GDM1 (cell line): ENCODE measurements around the gene ACBD4.
A peak's percentile ranks its signal among the peaks of the same experiment; 100 is the strongest.
"Not testable (repeated sequence)": the region's sequence is repeated elsewhere in the genome, so short reads cannot be mapped to it uniquely, and the experiment has no call there.

Experiments
- DNase-seq: peaks from one replicate; lab custom pipeline; 2025; lab: John Stamatoyannopoulos, UW

Gene ACBD4

DNA sequence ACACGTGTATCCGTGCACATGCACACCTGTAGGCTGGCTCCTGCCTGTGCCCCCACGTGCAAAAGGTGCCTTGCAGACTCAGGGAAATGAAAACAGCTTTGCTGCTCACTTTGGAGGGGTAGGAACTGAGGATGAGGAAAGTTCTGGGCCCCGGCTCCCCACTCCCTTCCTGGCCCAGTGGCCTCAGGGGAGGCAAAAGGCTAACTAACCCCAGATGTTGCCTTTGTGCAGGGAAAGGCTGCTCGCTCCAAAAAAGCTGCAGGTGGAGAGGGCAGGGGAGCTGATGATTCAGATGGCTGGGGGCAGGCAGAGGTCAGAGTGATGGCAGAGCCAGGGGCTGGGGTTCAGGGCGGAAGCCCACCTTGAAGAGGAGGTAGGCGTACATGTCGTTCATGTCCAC lies 15.5 kb upstream of the ACBD4 start:
- DNase-seq: no peak

DNA sequence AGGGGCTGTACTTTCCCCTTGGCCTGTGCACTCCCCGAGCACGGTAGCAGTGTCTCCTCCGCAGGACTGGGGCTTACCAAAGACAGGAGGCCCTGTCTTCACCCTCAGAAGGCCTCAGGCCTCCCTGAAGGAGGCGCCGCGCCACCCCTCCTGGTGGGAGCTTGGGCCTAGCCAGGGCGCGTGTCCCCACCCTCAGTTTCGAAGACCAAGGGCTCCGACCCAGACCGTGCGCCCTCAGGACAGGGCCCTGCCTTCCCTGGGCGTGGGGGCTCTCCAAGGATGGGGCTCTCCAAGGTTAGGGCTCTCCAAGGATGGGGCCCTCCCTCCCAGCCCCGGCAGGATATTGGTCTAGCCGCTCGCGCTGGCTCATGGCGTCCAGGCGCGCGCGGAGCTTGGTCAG lies 14.9 kb upstream of the ACBD4 start:
- DNase-seq: no peak

- DNase-seq: no peak
Observed at GRCh38 chr17:45121055-45121454, 14.4 kb upstream of the ACBD4 start.

- DNase-seq: no peak
Observed at GRCh38 chr17:45123076-45123770, 12.3 kb upstream of the ACBD4 start.

DNA sequence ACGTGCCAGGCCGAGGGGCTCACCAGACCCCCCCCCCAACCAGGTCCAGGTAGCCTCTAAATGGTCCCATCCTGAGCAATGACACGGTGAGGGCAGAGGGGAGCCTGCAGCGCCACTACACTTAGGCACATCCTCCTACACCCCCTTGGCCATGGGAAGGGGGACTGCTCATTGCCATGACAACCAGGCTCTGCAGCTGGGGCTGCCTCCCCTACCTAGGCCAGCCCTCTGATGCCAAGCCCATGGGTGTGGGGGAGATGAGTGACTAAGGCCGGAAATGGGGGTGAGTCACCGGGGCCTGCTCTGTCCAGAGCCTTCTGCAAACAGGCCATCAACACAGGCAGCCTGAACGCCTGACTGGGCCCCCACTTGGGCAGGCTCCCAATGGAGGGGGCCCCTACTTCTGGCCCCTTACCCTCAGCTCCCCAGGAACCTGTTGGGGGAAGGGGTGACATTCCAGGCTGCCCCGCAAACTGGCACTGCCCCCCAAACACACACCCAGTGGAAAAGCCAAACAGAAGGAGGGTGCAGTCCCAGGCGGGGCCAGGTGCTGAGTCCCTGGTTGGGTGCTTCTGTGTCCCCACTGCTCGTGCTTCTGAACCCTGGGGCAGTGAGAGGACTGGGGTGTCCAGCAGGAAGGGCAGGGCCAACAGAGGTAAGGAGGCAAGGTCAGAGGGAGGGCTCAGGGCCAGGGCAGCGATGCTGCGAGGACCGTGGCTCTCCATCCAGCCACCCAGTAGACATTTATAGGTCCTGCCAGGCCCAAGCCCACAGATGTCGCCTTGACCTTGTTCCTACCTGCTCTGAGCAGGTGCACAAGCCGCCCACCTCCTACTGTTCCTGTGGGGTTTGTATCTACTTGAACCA lies 11.3 kb upstream of the ACBD4 start:
- DNase-seq: peak; percentile 78

GRCh38 chr17:45124797-45125122 lies 10.7 kb upstream of the ACBD4 start:
- not testable (repeated sequence) for DNase-seq

DNA sequence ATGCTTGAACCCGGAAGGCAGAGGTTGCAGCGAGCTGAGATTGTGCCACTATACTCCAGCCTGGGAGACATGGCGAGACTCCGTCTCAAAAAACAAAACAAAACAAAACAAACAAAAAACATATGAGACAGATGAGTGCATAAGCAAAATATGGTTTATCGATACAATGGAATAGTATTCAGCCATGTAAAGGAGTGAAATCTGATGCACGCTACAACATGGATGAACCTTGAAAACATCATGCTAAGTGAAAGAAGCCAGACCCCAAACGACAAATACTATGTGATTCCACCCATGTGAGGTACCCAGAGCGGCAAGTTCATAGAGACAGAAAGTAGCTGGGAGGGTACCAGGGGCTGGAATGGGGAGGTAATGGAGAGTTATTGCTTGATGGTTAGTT lies 10.0 kb upstream of the ACBD4 start:
- no peak for DNase-seq

GRCh38 chr17:45127207-45127547 lies 8.3 kb upstream of the ACBD4 start:
- DNase-seq: no peak

- peak; percentile 25 for DNase-seq
Observed at GRCh38 chr17:45127548-45128300, 7.8 kb upstream of the ACBD4 start.

DNA sequence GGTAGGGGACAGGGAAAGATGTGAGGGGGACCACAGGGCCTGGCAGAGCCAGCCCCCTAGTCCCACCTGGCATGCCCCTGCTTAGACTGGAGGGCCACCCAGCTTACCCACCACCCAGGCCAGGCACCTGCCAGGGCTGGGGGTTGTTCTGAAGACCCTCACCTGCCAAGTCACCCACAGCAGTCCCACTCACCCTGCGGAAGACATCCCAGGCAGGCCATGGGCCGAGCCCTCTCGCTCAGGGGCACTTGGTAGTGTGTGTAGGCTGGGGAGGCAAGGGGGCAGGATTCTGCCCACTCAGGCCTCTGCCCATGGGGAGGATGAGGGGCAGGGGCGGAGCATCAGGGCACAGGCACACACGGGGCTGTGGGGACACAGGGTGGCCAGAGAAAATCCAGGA lies 7.2 kb upstream of the ACBD4 start:
- no peak for DNase-seq

GRCh38 chr17:45128989-45129388 lies 6.5 kb upstream of the ACBD4 start:
- no peak for DNase-seq

GRCh38 chr17:45129426-45129939 lies 6.0 kb upstream of the ACBD4 start:
- DNase-seq: no peak

DNA sequence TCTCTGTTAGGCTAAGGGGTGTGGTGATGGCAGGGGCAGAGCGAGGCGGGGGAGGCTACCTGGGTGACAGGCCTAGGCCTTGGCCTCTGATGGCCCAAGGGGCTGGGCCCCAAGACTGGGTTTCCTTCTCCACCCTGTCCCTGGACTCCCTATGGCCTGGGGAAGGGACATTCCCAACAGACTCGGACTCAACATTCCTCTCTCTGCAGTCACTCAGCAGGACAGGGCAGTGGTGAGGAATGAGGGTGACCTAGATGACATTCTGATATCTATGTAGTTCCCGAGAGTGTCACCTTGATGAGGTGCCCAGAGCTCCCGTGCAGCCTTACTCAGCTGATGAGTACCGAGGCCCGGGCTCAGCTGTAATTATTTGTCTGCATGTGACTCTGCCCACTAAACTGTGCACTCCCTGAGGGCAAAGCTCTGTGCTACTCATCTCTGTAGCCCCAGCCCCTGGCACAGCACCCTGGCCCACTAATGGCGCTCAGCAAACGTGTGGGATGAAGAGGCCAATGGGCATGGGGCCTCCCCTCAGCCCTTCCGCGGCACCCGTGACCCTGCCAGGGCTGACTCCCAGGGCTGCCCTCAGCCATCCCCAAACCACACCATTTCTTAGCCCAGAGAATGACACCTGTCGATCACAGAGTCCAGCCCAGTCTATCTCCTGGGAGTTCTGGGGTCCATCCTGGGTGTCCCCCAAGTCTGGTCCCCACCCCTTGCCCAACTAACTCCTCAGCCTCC lies 5.4 kb upstream of the ACBD4 start:
- DNase-seq: no peak

GRCh38 chr17:45130681-45131615 lies 4.5 kb upstream of the ACBD4 start:
- DNase-seq: no peak

- no peak for DNase-seq
Observed at GRCh38 chr17:45131616-45132319, 3.7 kb upstream of the ACBD4 start.

DNA sequence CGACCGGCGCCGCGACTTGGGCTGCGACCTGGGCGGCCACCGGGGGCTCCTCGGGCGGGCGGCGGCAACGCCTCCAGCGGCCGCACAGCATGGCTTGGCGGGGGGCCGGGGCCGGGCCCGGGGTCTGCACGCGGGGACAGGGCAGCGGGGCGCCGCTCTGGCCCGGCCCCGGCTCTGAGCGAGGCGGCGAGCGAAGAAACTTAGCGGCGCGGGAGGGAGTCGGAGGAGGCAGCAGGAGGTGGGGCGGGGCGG lies 3.2 kb upstream of the ACBD4 start, which contains the start of gene PLCD3:
Gene PLCD3, minus strand, starts transcription at position 196 of the 252 bp plus-strand sequence. Its CDS starts 105 bp downstream, at position 91.
- DNase-seq: no peak

GRCh38 chr17:45132572-45133463 lies 2.7 kb upstream of the ACBD4 start:
- DNase-seq: peak; percentile 63

DNA sequence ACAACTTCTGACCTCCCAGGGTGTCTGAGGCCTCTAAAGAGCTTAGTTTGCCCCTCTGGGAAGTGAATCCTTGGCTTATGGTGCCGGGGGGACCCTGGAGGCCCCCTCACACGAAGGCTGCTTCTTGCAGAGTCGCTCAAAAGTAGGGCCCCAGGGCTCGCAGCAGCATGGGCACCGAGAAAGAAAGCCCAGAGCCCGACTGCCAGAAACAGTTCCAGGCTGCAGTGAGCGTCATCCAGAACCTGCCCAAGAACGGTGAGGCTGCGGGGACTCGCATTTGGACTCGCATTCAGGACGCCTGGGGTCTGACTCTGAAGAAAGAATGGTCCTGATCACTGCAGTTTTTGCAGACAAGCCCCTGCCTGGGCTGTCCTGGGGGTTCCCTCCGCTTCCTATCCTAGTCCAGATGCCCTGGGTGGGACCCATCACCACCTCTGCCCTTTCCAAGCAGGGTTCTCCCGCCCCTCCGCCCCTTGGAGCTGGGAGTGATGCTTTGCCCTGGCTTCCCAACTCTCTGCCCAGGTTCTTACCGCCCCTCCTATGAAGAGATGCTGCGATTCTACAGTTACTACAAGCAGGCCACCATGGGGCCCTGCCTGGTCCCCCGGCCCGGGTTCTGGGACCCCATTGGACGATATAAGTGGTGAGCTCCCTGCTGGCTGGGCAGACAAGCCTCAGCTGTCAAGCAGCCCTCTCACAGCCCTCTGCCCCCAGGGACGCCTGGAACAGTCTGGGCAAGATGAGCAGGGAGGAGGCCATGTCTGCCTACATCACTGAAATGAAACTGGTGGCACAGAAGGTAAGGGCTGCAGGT lies 698 bp downstream of the ACBD4 start:
- DNase-seq: no peak
